ENCODE measurements around the gene CYSTM1.

The CYSTM1 gene

DNA sequence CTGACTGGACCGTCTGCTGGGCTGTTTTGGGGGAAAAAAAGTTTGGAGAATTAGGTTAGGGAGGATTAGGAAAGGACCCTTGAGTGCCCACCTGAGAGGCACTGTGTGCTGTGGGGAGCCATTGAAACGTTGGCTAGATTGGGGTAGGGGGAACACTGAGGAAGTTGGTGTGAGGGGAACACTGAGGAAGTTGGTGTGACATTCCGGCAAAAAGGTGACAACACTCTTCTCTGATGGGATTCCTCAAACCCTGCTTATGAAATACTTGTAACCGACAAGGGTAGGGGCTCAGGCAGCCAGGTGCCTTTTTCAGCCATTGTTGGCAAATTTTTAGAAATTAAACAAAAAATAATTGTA, 1.0 kb downstream of the CYSTM1 start:
- CTCF ChIA-PET = no interaction called here
- no peak for DNase-seq
- no peak overlapping the region for H3K27ac Mint-ChIP-seq
- peaks cover 18% of the 10 kb centered on the region for H3K4me1 Mint-ChIP-seq
- peak overlapping the region; percentile 85 for H3K4me3 Mint-ChIP-seq
- peaks cover 36% of the 10 kb centered on the region for H3K27me3 Mint-ChIP-seq
- peaks cover 2% of the 10 kb centered on the region for H3K36me3 Mint-ChIP-seq
- no peaks in the 10 kb centered on the region for H3K9me3 Mint-ChIP-seq

DNA sequence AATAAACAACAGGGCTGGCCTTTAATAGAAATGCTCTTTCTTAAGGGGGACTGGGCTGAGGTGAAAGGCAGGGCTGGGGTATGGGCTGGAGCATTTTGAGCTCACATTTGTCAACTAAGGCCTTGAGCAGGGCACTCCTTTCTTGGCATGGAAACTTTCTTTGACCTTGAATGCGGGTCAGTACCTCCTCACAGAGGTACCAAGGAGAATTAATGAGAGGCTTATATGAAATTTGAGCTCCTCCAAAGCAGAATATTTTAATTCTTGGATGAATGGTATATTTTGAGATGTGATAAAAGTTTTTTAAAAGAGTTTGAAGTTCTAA, 3.1 kb downstream of the CYSTM1 start:
- Mint-ChIP-seq H3K4me1 (peaks cover 18% of the 10 kb centered on the region), H3K27ac (no peak overlapping the region), H3K9me3 (no peaks in the 10 kb centered on the region), H3K27me3 (peaks cover 31% of the 10 kb centered on the region), H3K4me3 (no peak overlapping the region), H3K36me3 (peaks cover 2% of the 10 kb centered on the region)
- CTCF ChIA-PET = no interaction called here
- DNase-seq = no peak

DNA sequence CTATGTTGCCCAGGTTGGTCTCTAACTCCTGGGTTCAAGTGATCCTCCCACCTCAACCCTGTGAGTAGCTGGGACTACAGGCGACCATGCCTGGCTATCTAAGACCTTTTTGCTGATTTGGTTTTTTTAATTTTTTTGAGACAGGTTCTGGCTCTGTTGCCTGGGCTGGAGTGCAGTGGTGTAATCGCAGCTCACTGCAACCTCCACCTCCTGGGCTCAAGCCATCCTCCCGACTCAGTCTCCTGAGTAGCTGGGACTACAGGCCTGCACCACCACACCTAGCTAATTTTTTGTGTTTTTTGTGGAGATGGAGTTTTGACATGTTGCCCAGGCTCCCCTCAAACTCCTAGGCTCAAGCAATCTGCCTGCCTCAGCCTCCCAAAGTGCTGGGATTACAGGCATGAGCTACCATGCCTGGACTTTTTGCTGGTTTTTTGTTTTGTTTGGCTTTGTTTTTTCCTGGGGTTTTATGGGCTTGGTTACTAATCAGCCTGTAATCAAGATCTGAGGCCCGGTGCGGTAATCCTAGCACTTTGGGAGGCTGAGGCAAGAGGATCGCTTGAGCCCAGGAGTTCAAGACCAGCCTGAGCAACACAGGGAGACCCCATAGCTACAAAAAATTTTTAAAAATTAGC, 3.6 kb downstream of the CYSTM1 start:
- peaks cover 25% of the 10 kb centered on the region for H3K27me3 Mint-ChIP-seq

DNA sequence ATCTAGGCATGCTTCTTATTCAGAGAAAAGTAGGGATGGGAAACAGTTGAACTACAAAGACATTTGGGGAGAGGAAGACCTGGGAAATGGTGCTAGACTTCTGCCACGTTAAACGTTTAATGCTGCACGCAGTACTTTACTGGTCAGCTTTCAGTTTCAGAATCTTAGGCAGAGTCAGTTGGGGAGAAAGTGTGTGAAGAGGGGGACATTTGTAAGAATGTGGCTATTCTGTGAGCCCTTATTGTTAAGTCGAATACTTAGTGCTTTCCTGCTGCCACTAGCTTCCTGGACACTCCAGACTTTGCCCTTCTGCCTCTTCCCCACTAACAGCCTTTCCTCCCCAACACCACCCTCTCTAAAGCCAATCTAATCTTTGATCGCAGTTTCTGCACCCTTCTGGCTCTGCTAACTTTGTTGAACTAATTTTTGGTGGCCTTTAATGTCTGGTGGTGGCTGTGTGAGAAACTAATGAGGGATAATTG, 6.1 kb downstream of the CYSTM1 start:
- Mint-ChIP-seq H3K36me3 (no peaks in the 10 kb centered on the region), H3K27me3 (peaks cover 8% of the 10 kb centered on the region), H3K4me3 (no peak overlapping the region), H3K9me3 (no peaks in the 10 kb centered on the region), H3K27ac (no peak overlapping the region), H3K4me1 (peaks cover 4% of the 10 kb centered on the region)
- DNase-seq = no peak
- CTCF ChIA-PET = interaction anchor here (0.6 to 1.4 kb wide), 2 partner anchors 25 to 179 kb away, joined by 3 read pairs; no protein-coding TSS in a partner anchor

More for the DNA sequence above, 3.6 kb downstream of the CYSTM1 start:
- Mint-ChIP-seq H3K9me3 (no peaks in the 10 kb centered on the region), H3K36me3 (peaks cover 2% of the 10 kb centered on the region), H3K4me3 (no peak overlapping the region), H3K27ac (no peak overlapping the region), H3K4me1 (peaks cover 18% of the 10 kb centered on the region)
- no peak for DNase-seq
- CTCF ChIA-PET = interaction anchor here (1.9 kb wide), 1 partner anchor 61 kb away, joined by 5 read pairs; no protein-coding TSS in a partner anchor

DNA sequence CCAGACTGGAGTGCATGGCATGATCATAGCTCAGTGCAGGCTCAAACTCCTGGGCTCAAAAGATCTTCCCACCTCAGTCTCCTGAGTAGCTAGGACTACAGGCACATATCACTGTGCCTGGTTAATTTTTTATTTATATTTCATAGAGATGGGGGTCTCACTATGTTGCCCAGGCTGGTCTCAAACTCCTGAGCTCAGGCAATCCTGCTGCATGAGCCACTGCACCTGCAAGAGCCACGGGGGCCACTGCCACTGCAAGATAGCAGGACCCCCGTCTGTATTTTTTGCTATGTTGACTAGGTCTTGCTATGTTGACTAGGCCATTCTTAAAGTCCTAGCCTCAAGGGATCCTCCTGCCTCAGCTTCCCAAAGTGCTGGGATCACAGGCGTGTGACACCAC, 6.5 kb downstream of the CYSTM1 start:
- DNase-seq = no peak
- no peaks in the 10 kb centered on the region for H3K36me3 Mint-ChIP-seq
- no peak overlapping the region for H3K4me3 Mint-ChIP-seq
- no peak overlapping the region for H3K27ac Mint-ChIP-seq
- H3K9me3 Mint-ChIP-seq = no peaks in the 10 kb centered on the region
- CTCF ChIA-PET = interaction anchor here (1.4 kb wide), 1 partner anchor 179 kb away, joined by 3 read pairs; no protein-coding TSS in a partner anchor
- H3K4me1 Mint-ChIP-seq = peaks cover 4% of the 10 kb centered on the region
- H3K27me3 Mint-ChIP-seq = peaks cover 3% of the 10 kb centered on the region

DNA sequence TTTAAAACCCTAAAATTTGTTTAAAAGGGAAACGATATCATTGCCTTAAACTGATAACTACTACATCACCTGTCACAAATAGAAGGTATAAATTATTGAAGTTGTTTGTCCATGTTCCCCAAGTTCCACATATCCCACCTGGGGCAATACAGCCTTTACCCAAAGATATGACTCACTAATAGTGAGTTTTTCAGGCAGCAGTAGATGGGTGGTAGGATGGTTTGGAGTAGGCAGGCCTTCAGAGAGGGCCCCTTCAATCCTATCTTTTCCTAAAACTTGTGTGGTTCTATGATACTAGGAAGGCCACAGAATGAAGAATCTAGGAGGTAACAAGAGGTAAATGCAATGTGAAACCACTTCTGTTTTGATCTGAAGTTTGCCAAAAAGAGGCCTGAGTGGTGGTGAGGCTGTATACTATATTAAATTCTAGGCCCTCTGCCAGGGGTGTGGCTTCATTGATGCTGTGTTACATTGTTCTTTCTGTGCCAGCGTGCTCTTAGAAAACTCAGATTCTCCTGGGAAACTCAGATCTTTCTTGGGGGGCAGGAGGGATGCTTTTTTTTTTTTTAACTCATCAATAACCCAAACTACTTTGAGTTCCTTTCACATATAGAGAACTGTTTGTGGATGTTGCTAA, 7.2 kb downstream of the CYSTM1 start:
- peaks cover 1% of the 10 kb centered on the region for H3K27me3 Mint-ChIP-seq
- DNase-seq = no peak
- no peaks in the 10 kb centered on the region for H3K9me3 Mint-ChIP-seq
- no peaks in the 10 kb centered on the region for H3K36me3 Mint-ChIP-seq
- H3K4me3 Mint-ChIP-seq = no peak overlapping the region
- H3K4me1 Mint-ChIP-seq = peaks cover 4% of the 10 kb centered on the region
- CTCF ChIA-PET = no interaction called here
- H3K27ac Mint-ChIP-seq = no peak overlapping the region

DNA sequence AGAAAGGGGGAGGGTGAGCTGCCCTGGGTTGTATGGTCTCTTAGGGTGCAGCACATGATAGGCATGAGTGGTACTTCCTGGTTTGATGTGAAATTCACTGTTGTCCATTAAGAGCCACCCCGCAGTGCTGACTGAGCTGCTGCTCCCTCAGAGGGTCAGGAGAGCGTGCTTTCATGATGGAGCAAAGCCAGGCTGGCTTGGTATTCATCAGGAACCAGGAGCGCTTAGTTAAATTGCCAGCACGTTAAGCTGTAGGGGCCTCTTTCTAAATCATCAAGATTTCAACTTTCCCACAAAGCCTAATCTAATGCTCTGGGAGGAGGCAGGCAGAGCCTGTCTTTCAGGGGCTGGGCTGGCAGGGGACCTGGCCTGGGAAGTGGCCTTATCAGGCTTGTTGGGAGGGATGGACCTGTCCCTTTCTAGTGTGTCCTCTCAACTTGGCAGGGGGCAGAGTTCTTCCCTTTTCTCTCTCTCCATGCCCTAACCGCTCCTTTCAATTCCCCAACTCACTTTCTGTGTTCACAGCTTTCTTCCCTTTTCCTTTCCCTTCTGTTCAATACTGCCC, 7.9 kb downstream of the CYSTM1 start:
- H3K27me3 Mint-ChIP-seq = peaks cover 5% of the 10 kb centered on the region
- CTCF ChIA-PET = no interaction called here
- no peak overlapping the region for H3K27ac Mint-ChIP-seq
- H3K4me1 Mint-ChIP-seq = peaks cover 4% of the 10 kb centered on the region
- no peak overlapping the region for H3K4me3 Mint-ChIP-seq
- no peak for DNase-seq
- H3K9me3 Mint-ChIP-seq = no peaks in the 10 kb centered on the region
- no peaks in the 10 kb centered on the region for H3K36me3 Mint-ChIP-seq

DNA sequence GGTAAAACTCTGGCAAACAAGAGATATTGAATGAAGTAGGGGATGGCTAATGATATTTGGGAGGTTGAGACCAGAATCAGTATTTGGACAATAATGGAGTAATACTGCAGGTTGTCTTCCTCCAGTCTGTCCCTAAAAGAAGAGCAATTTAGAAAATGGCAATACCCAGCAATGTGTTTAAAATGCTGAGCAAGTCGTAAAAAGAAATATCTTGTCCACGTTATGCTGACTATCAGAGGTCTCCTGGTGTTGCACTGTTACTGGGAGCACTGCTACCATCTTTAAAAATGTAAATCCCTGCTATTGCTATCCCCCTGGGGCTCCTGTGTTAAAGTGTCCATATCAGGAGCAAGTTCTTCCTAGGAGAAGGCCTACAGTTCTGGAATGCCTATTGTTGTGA, 10.4 kb downstream of the CYSTM1 start:
- Mint-ChIP-seq H3K9me3 (no peaks in the 10 kb centered on the region), H3K36me3 (no peaks in the 10 kb centered on the region), H3K27ac (no peak overlapping the region), H3K27me3 (peaks cover 5% of the 10 kb centered on the region), H3K4me1 (peaks cover 4% of the 10 kb centered on the region), H3K4me3 (no peak overlapping the region)
- CTCF ChIA-PET = no interaction called here
- DNase-seq = no peak

DNA sequence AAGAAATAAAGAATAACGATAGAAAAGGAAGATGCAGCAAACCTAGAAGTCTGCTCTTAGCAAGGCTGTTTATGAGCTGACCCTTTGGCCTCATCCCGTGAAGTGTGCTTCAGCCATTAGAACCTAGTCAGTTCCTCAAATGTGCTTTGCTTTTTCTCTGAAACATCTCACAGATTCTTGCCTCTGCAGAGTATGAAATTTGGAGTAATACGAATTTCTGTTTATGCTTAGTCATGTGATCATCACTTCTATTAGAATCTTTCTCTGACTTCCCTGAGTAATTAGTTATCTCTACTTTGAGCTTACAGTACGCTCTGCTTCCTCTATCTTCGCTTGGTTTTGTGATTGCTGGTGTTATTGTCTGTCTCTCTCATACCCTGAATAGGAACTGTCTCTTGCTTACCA, 11.3 kb downstream of the CYSTM1 start:
- H3K4me1 Mint-ChIP-seq = no peaks in the 10 kb centered on the region
- H3K9me3 Mint-ChIP-seq = no peaks in the 10 kb centered on the region
- no peak for DNase-seq
- H3K27me3 Mint-ChIP-seq = peaks cover 5% of the 10 kb centered on the region
- H3K36me3 Mint-ChIP-seq = no peaks in the 10 kb centered on the region
- H3K4me3 Mint-ChIP-seq = no peak overlapping the region
- CTCF ChIA-PET = no interaction called here
- H3K27ac Mint-ChIP-seq = no peak overlapping the region

DNA sequence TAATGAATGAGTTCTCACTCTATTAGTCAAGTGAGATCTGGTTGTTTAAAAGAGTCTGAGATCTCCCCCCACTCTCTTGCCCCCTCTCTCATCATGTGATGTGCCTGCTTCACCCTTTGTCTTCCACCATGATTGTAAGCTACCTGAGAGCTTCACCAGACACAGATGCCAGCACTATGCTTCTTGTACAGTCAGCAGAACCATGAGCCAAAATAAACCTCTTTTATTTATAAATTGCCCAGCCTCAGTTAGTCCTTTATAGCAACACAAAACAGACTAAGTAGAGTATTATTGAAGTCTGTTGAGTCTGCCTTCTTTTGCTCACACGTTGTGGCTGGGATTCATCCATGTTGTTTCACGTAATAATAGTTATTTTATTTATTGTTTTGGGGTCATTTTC, 14.3 kb downstream of the CYSTM1 start:
- CTCF ChIA-PET = interaction anchor here (0.6 kb wide), 1 partner anchor 195 kb away, joined by 3 read pairs; no protein-coding TSS in a partner anchor
- no peak for DNase-seq
- Mint-ChIP-seq H3K27me3 (peaks cover 5% of the 10 kb centered on the region), H3K9me3 (no peaks in the 10 kb centered on the region), H3K4me1 (no peaks in the 10 kb centered on the region), H3K4me3 (no peak overlapping the region), H3K27ac (no peak overlapping the region), H3K36me3 (no peaks in the 10 kb centered on the region)

DNA sequence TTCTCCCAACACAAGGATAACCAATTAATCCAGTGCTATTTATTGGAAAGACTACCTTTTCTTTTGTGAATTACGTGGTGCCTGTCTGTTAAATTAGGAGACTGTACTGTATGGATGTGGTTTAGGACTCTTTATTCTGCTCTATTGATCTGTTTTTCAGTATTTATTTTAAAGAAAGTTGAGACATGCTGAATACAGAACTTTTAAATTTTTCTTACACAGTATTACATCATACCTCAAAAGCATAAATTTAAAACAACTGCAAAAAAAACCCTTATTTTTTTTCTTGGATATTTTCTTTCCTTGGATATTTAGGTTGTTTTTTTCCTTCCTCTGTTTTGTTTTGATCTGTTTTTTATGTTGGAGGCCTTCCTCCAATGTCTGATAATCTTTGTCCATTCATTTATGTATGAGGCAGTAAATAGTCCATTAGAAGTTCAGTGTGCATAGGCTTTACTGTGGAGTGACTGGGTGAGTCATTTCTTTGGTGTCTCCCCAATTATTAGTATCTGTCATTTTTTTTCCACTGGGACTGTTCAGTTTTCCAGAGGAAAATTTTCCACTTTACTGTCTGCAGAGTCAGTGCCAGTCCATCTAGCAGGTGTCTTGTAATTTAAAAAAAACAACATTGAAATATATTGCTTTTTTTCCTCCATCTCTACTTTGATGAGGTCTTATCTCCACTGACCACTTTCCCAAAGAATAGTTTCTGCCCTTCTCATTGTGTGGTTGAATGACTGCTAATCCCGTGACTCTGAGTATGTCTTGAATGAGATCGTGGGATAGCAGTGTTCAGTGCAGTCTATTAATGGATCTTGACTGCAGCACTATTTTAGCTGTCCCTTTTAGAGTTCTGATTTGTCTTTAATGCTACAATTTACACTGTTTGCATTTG, 15.2 kb downstream of the CYSTM1 start:
- H3K4me1 Mint-ChIP-seq = no peaks in the 10 kb centered on the region
- CTCF ChIA-PET = interaction anchor here (0.6 kb wide), 1 partner anchor 194 kb away, joined by 3 read pairs; no protein-coding TSS in a partner anchor
- H3K27me3 Mint-ChIP-seq = peaks cover 5% of the 10 kb centered on the region
- DNase-seq = no peak
- no peaks in the 10 kb centered on the region for H3K9me3 Mint-ChIP-seq
- no peak overlapping the region for H3K4me3 Mint-ChIP-seq
- H3K27ac Mint-ChIP-seq = no peak overlapping the region
- H3K36me3 Mint-ChIP-seq = no peaks in the 10 kb centered on the region

DNA sequence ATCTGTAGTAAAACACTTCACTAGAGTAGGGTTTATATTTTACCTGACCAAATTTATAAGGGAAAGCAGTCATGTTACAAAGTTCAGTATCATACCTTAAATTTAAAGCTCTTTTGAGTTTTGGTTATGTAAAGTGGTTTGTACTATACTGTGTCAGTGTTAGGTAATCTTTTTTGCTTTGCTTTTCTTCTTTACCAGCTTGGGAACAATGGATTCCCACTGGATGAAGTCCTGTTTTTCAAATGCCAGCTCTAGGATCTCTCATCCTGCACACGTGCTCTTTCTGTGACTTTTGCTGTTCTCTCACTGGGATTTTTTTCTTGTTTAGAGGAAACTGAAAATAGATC, 15.9 kb downstream of the CYSTM1 start:
- H3K4me1 Mint-ChIP-seq = no peaks in the 10 kb centered on the region
- no peaks in the 10 kb centered on the region for H3K9me3 Mint-ChIP-seq
- peaks cover 5% of the 10 kb centered on the region for H3K27me3 Mint-ChIP-seq
- no peak for DNase-seq
- H3K4me3 Mint-ChIP-seq = no peak overlapping the region
- no peaks in the 10 kb centered on the region for H3K36me3 Mint-ChIP-seq
- no peak overlapping the region for H3K27ac Mint-ChIP-seq
- CTCF ChIA-PET = no interaction called here

DNA sequence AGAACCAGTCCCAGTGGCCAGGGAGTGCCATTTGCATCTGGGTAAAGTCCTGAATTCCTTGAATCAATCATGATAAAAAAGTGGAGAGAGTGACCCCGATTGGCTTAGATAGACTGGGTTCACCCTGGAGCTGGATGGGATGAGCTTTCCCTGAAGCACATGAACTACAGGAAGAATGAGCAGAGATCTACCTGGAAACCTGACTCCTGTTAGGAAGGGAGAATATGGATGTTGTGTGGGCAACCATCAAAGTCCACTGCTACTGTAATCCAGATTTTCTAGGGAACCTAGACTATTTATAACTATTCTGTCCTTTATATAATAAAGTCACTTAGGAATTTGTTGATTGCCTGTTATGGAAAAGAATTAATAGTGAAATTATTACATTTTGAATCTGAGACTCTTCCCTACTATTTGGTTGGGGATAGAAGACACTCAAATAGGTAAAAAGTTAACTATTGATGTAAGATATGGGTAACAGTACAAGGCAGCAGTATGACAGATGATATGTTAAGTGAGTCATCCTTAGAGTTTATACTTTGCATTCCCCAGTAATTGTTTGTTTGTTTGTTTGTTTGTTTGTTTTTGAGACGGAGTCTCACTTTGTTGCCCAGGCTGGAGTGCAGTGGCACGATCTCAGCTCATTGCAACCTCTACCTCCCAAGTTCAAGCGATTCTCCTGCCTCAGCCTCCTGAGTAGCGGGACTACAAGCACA, 17.9 kb downstream of the CYSTM1 start:
- no peaks in the 10 kb centered on the region for H3K27me3 Mint-ChIP-seq
- H3K9me3 Mint-ChIP-seq = no peaks in the 10 kb centered on the region
- H3K27ac Mint-ChIP-seq = no peak overlapping the region
- CTCF ChIA-PET = no interaction called here
- H3K4me3 Mint-ChIP-seq = no peak overlapping the region
- H3K36me3 Mint-ChIP-seq = no peaks in the 10 kb centered on the region
- no peak for DNase-seq
- no peaks in the 10 kb centered on the region for H3K4me1 Mint-ChIP-seq

DNA sequence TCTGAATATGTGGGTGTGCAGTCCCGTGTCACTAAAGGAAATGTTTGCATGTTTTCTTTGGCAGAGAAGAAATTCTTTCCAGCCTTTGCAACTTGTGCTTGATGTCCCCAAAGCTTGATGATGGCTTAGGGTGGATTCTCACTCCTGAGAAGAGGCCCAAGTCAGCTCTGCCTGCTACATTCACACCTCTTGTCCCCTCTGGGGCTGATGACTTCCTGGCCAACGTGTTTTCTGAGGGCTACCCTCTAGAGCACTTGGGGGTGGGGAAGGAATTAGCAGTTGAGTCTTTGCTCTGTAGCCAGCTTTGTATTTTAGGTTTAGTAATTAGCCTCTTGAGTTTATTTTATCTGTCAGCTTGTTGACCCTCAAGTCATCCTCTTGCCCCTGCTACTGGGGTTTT, 19.7 kb downstream of the CYSTM1 start:
- no peak overlapping the region for H3K4me3 Mint-ChIP-seq
- H3K27ac Mint-ChIP-seq = no peak overlapping the region
- H3K27me3 Mint-ChIP-seq = no peaks in the 10 kb centered on the region
- CTCF ChIA-PET = no interaction called here
- no peak for DNase-seq
- no peaks in the 10 kb centered on the region for H3K9me3 Mint-ChIP-seq
- no peaks in the 10 kb centered on the region for H3K36me3 Mint-ChIP-seq
- H3K4me1 Mint-ChIP-seq = no peaks in the 10 kb centered on the region
